ENCODE measurements around the gene SLC4A8. TPM values are rescaled to one million over a fixed set of nuclear protein-coding genes. Genes with fewer than 3 reads are reported as not detected.
A peak's percentile ranks its signal among the peaks of the same experiment; 100 is the strongest.

SLC4A8 gene
- total RNA-seq, 1 donor from 2014 or later: 21.2 TPM

DNA sequence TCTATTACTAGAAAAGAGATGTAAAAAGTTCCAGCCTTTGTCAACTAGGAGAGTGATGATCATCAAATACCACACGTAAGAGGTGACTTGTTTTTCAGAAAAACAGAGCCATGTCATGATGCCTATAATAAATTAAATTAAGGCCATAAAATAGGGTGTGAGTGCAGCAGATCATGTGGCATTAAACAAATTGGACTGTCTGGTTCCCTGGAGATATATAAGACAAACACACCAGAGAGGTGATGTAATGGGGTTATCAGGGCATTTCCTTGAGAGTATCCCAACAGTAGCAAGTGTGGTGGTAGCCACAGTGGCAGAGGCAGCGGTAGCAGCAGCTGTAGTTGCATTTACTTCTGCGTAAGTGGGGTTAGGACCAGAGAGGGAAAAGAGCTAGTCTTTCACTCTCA lies 18.8 kb upstream of the SLC4A8 start:
- Mint-ChIP-seq H3K4me3 (no peak overlapping the region), H3K4me1 (peaks cover 27% of the 10 kb centered on the region), H3K27me3 (ENCODE audit: low read depth) (no peaks in the 10 kb centered on the region), H3K9me3 (no peaks in the 10 kb centered on the region), H3K36me3 (no peaks in the 10 kb centered on the region), H3K27ac (peak overlapping the region; percentile 58)
- DNase-seq (ENCODE audit: low spot score in 2 of 2, unreplicated experiment in 2 of 2): no peak
- TF ChIP-seq, protein P1, sequence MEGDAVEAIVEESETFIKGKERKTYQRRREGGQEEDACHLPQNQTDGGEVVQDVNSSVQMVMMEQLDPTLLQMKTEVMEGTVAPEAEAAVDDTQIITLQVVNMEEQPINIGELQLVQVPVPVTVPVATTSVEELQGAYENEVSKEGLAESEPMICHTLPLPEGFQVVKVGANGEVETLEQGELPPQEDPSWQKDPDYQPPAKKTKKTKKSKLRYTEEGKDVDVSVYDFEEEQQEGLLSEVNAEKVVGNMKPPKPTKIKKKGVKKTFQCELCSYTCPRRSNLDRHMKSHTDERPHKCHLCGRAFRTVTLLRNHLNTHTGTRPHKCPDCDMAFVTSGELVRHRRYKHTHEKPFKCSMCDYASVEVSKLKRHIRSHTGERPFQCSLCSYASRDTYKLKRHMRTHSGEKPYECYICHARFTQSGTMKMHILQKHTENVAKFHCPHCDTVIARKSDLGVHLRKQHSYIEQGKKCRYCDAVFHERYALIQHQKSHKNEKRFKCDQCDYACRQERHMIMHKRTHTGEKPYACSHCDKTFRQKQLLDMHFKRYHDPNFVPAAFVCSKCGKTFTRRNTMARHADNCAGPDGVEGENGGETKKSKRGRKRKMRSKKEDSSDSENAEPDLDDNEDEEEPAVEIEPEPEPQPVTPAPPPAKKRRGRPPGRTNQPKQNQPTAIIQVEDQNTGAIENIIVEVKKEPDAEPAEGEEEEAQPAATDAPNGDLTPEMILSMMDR (IDR thresholded peaks at IDR 0.05; ENCODE audit: unreplicated experiment): no peak

DNA sequence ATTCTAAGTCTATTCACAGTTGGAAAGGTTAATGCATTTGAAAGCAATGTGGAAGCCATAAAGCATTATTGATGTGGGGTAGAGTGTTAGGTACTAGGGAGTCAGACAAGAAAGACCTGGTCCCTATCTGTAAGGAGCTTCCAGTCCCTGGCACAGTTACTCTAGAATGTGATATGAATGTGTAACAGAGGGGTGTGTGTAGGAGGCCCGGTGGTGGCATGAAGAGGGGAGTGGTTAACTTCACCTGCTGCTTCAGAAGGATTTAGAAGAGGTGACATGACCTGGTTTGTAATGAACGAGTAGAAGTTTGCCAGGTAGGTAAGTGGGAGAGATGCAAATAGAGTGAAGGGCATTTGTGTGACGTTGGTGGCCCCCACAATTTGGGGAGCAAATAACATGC lies 18.3 kb upstream of the SLC4A8 start:
- H3K4me1 Mint-ChIP-seq: peaks cover 27% of the 10 kb centered on the region
- H3K9me3 Mint-ChIP-seq: no peaks in the 10 kb centered on the region
- peak overlapping the region; percentile 58 for H3K27ac Mint-ChIP-seq
- no peaks in the 10 kb centered on the region for H3K27me3 Mint-ChIP-seq (ENCODE audit: low read depth)
- TF ChIP-seq, protein P1 (IDR thresholded peaks at IDR 0.05; ENCODE audit: unreplicated experiment): no peak
- no peak for DNase-seq (ENCODE audit: low spot score in 2 of 2, unreplicated experiment in 2 of 2)
- no peak overlapping the region for H3K4me3 Mint-ChIP-seq
- no peaks in the 10 kb centered on the region for H3K36me3 Mint-ChIP-seq

DNA sequence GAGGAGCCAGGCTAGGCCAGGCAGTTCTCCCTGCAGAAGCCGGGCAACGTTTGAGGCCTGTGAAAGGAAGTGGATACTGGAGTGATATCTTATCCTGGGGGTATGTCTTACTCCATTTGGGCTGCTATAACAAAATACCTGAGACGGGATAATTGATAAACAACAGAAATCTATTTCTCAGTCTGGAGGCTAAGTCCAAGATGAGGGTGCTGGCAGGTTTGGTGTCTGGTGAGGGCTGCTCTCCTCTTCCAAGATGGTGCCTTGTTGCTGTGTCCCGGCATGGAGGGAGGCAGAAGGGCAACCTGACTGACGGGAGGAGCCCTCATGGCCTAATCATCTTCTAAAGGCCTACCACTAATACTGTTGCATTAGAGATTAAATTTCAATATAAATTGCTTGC lies 17.8 kb upstream of the SLC4A8 start:
- H3K4me1 Mint-ChIP-seq: peaks cover 27% of the 10 kb centered on the region
- no peaks in the 10 kb centered on the region for H3K9me3 Mint-ChIP-seq
- no peak overlapping the region for H3K4me3 Mint-ChIP-seq
- TF ChIP-seq, protein P1 (IDR thresholded peaks at IDR 0.05; ENCODE audit: unreplicated experiment): no peak
- no peaks in the 10 kb centered on the region for H3K36me3 Mint-ChIP-seq
- H3K27ac Mint-ChIP-seq: no peak overlapping the region
- DNase-seq (ENCODE audit: low spot score in 2 of 2, unreplicated experiment in 2 of 2): no peak
- no peaks in the 10 kb centered on the region for H3K27me3 Mint-ChIP-seq (ENCODE audit: low read depth)

DNA sequence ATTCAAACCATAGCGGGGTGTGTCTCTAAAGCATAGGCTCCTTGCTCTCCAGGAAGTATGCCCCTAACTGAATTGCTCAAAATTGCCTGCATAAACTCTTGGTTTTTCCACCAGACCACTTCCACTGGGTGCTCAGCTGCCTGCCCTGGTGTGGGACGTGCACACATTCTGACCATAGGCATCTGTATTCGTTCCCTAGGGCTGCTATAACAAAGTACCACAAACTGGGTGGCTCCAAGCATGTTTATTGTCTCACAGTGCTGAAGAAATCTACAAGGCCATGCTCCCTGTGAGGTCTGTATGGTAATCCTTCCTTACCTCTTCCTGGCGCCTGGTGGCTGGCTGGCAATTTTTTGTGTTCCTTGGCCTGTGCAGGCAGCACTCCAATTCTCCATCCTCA lies 17.0 kb upstream of the SLC4A8 start:
- Mint-ChIP-seq H3K36me3 (no peaks in the 10 kb centered on the region), H3K4me3 (no peak overlapping the region), H3K27me3 (ENCODE audit: low read depth) (no peaks in the 10 kb centered on the region), H3K4me1 (peaks cover 27% of the 10 kb centered on the region), H3K9me3 (no peaks in the 10 kb centered on the region), H3K27ac (no peak overlapping the region)
- DNase-seq (ENCODE audit: low spot score in 2 of 2, unreplicated experiment in 2 of 2): no peak
- TF ChIP-seq, protein P1 (IDR thresholded peaks at IDR 0.05; ENCODE audit: unreplicated experiment): no peak

DNA sequence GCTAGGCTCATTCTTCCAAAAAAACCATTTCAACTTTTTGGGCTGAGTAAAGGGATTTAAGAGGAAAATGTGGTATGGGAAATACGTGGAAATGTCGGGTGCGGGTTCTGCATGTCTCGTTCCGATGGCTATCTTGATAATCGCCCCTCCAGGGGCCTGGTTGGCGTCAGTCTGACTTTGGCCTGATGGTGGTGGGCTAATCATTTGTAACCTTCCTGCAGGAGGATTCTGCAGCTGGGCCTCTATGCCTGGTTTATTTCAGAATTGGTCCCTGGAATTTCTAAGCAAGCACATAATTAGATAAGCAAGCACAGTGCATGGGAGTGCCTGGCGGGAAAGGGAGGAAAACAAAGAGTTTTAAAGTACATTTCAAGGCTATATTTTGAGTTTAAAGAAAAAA lies 14.8 kb upstream of the SLC4A8 start:
- no peak for DNase-seq (ENCODE audit: low spot score in 2 of 2, unreplicated experiment in 2 of 2)
- H3K27me3 Mint-ChIP-seq (ENCODE audit: low read depth): no peaks in the 10 kb centered on the region
- H3K27ac Mint-ChIP-seq: peak overlapping the region; percentile 87
- H3K9me3 Mint-ChIP-seq: no peaks in the 10 kb centered on the region
- no peak overlapping the region for H3K4me3 Mint-ChIP-seq
- TF ChIP-seq, protein P1 (IDR thresholded peaks at IDR 0.05; ENCODE audit: unreplicated experiment): no peak
- no peaks in the 10 kb centered on the region for H3K36me3 Mint-ChIP-seq
- H3K4me1 Mint-ChIP-seq: peaks cover 34% of the 10 kb centered on the region

DNA sequence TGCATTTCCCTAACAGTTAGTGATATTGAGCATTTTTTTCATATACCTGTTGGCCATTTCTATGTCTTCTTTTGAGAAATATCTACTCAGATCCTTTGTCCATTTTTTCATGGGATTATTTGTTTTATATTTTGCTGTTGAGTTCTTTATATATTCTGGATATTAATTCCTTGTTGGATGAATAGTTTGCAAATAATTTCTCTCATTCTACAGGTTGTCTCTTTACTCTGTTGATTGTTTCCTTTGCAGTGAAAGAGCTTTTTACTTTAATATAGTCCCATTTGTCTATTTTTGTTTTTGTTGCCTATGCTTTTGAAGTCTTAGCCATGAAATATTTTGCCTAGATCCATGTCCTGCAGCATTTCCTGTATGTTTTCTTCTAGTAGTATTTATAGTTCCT lies 11.5 kb upstream of the SLC4A8 start:
- H3K4me3 Mint-ChIP-seq: no peak overlapping the region
- TF ChIP-seq, protein P1 (IDR thresholded peaks at IDR 0.05; ENCODE audit: unreplicated experiment): no peak
- H3K4me1 Mint-ChIP-seq: peaks cover 36% of the 10 kb centered on the region
- H3K27ac Mint-ChIP-seq: peak overlapping the region; percentile 23
- no peaks in the 10 kb centered on the region for H3K9me3 Mint-ChIP-seq
- DNase-seq (ENCODE audit: low spot score in 2 of 2, unreplicated experiment in 2 of 2): no peak
- H3K36me3 Mint-ChIP-seq: no peaks in the 10 kb centered on the region
- H3K27me3 Mint-ChIP-seq (ENCODE audit: low read depth): no peaks in the 10 kb centered on the region
